H9 (cell line): ENCODE data around the gene UBASH3A. TPM values are rescaled to one million over a fixed set of nuclear protein-coding genes. Genes with fewer than 3 reads are reported as not detected.

Source experiments
- DNase-seq: peaks from one replicate; pipeline ENCODE4 v3.0.0-alpha.2; 2017
- H2AFZ ChIP-seq: one replicate; pipeline ENCODE4 v1.6.1; 2013; ENCODE audit warnings: mild to moderate bottlenecking, low read length, control low read depth, moderate library complexity
- H2AK5ac ChIP-seq: 2 replicates; pipeline ENCODE4 v1.6.1; 2013; ENCODE audit warnings: low read length, control low read depth, mixed read lengths; ENCODE audit not compliant: insufficient read length
- H2BK120ac ChIP-seq: one replicate; pipeline ENCODE4 v1.6.1; 2013; ENCODE audit warnings: low read depth, mild to moderate bottlenecking, low read length, control low read depth, inconsistent platforms; ENCODE audit not compliant: poor library complexity, severe bottlenecking
- H2BK12ac ChIP-seq: 2 replicates; pipeline ENCODE4 v1.6.1; 2013; ENCODE audit warnings: low read length, control low read depth, mixed read lengths, low read depth; ENCODE audit not compliant: insufficient read length
- H2BK15ac ChIP-seq: 2 replicates; pipeline ENCODE4 v1.6.1; 2013; ENCODE audit warnings: low read depth, low read length, control low read depth
- H2BK20ac ChIP-seq: one replicate; pipeline ENCODE4 v1.6.1; 2013; ENCODE audit warnings: low read depth, mild to moderate bottlenecking, low read length, control low read depth, inconsistent platforms; ENCODE audit not compliant: poor library complexity, severe bottlenecking
- H2BK5ac ChIP-seq: 2 replicates; pipeline ENCODE4 v1.6.1; 2013; ENCODE audit warnings: low read length, control low read depth, mixed read lengths; ENCODE audit not compliant: insufficient read length
- H3K14ac ChIP-seq: 2 replicates; pipeline ENCODE4 v1.6.1; 2013; ENCODE audit warnings: low read length, control low read depth; ENCODE audit not compliant: insufficient read depth
- H3K18ac ChIP-seq: 2 replicates; pipeline ENCODE4 v1.6.1; 2013; ENCODE audit warnings: low read depth, mild to moderate bottlenecking, mixed read lengths, low read length, control low read depth; ENCODE audit not compliant: insufficient read length
- H3K23ac ChIP-seq: 2 replicates; pipeline ENCODE4 v1.6.1; 2013; ENCODE audit warnings: low read length, control low read depth, mixed read lengths, low read depth; ENCODE audit not compliant: insufficient read length
- H3K23me2 ChIP-seq: 2 replicates; pipeline ENCODE4 v1.6.1; 2013; ENCODE audit warnings: low read depth, mild to moderate bottlenecking, mixed read lengths, low read length, control low read depth; ENCODE audit not compliant: insufficient read length, poor library complexity, severe bottlenecking
- H3K27ac ChIP-seq: 2 replicates; pipeline ENCODE4 v1.5.1; 2013; ENCODE audit warnings: low read length, control low read depth, mixed read lengths, low read depth; ENCODE audit not compliant: insufficient read length
- H3K27me3 ChIP-seq: 2 replicates; pipeline ENCODE4 v1.6.1; 2013; ENCODE audit warnings: low read length, control low read depth, inconsistent platforms; ENCODE audit not compliant: insufficient read depth
- H3K4ac ChIP-seq: 2 replicates; pipeline ENCODE4 v1.6.1; 2013; ENCODE audit warnings: low read depth, mild to moderate bottlenecking, control low read depth, inconsistent platforms, low read length, moderate library complexity
- H3K4me1 ChIP-seq: 2 replicates; pipeline ENCODE4 v1.6.1; 2013; ENCODE audit warnings: low read length, control low read depth, inconsistent platforms; ENCODE audit not compliant: insufficient read depth
- H3K4me2 ChIP-seq: 2 replicates; pipeline ENCODE4 v1.6.1; 2013; ENCODE audit warnings: low read length, control low read depth, mixed read lengths; ENCODE audit not compliant: insufficient read length, insufficient read depth
- H3K56ac ChIP-seq: 2 replicates; pipeline ENCODE4 v1.6.1; 2013; ENCODE audit warnings: low read depth, mild to moderate bottlenecking, mixed read lengths, low read length, control low read depth; ENCODE audit not compliant: insufficient read length
- H3K79me1 ChIP-seq: 2 replicates; pipeline ENCODE4 v1.6.1; 2013; ENCODE audit warnings: low read depth, mild to moderate bottlenecking, moderate library complexity, low read length, control low read depth, inconsistent platforms; ENCODE audit not compliant: insufficient read depth, poor library complexity, severe bottlenecking
- H3K79me2 ChIP-seq: 2 replicates; pipeline ENCODE4 v1.6.1; 2013; ENCODE audit warnings: low read length, control low read depth, inconsistent platforms; ENCODE audit not compliant: insufficient read depth
- H3K9ac ChIP-seq: 2 replicates; pipeline ENCODE4 v1.6.1; 2013; ENCODE audit warnings: low read length, control low read depth, mixed read lengths; ENCODE audit not compliant: insufficient read length; ENCODE audit errors: extremely low read depth
- H3K9me3 ChIP-seq: one replicate; pipeline ENCODE4 v1.6.1; 2013; ENCODE audit warnings: low read depth, low read length, inconsistent platforms; ENCODE audit not compliant: control insufficient read depth
- H3T11ph ChIP-seq: one replicate; pipeline ENCODE4 v1.6.1; 2013; ENCODE audit warnings: mild to moderate bottlenecking, low read length, control low read depth, inconsistent platforms
- H4K20me1 ChIP-seq: one replicate; pipeline ENCODE4 v1.6.1; 2013; ENCODE audit not compliant: control insufficient read depth, insufficient read length, insufficient read depth
- H4K5ac ChIP-seq: 2 replicates; pipeline ENCODE4 v1.6.1; 2013; ENCODE audit warnings: low read depth, mild to moderate bottlenecking, mixed read lengths, low read length, control low read depth; ENCODE audit not compliant: insufficient read length
- H4K8ac ChIP-seq: replicated peaks from 2 replicates; pipeline ENCODE4 v1.6.1; 2013; ENCODE audit warnings: low read length, control low read depth, mixed read lengths, low read depth; ENCODE audit not compliant: insufficient read length
- H4K91ac ChIP-seq: 2 replicates; pipeline ENCODE4 v1.6.1; 2013; ENCODE audit warnings: low read depth, mild to moderate bottlenecking, moderate library complexity, mixed read lengths, low read length, control low read depth; ENCODE audit not compliant: insufficient read length
- H3K27ac Mint-ChIP-seq, 3 experiments: 2 replicates in 2 of 3; 3 replicates in 1 of 3; pipeline ENCODE4 v1.8.0; 2020 to 2021; ENCODE audit warnings: mixed read lengths in 3 of 3, mild to moderate bottlenecking in 1 of 3, moderate library complexity in 1 of 3
- H3K27me3 Mint-ChIP-seq: 2 replicates; pipeline ENCODE4 v1.8.0; 2021; ENCODE audit warnings: low read depth, mild to moderate bottlenecking, moderate library complexity, mixed read lengths
- H3K36me3 Mint-ChIP-seq, 3 experiments: 2 replicates in 2 of 3; 3 replicates in 1 of 3; pipeline ENCODE4 v1.8.0; 2020 to 2021; ENCODE audit warnings: low read depth in 3 of 3, mixed read lengths in 3 of 3; ENCODE audit not compliant: insufficient read depth in 1 of 3
- H3K4me1 Mint-ChIP-seq, 2 experiments: 2 replicates each; pipeline ENCODE4 v1.8.0; 2020; ENCODE audit warnings: mixed read lengths in 2 of 2
- H3K4me3 Mint-ChIP-seq, 2 experiments: 2 replicates in 1 of 2; 3 replicates in 1 of 2; pipeline ENCODE4 v1.8.0; 2020 to 2021; ENCODE audit warnings: mild to moderate bottlenecking in 2 of 2, mixed read lengths in 2 of 2, moderate library complexity in 1 of 2
- H3K9me3 Mint-ChIP-seq, 2 experiments: 2 replicates in 1 of 2; 3 replicates in 1 of 2; pipeline ENCODE4 v1.8.0; 2020; ENCODE audit warnings: mild to moderate bottlenecking in 2 of 2, mixed read lengths in 2 of 2, moderate library complexity in 1 of 2
- WGBS: extraction: QIAGEN DNeasy Blood & Tissue Kit; methylation state at CpG from one replicate; pipeline ENCODE4 v1.1.7; 2013; ENCODE audit warnings: missing lambda C conversion rate, low lambda C conversion rate, mixed read lengths; ENCODE audit not compliant: insufficient read length; ENCODE audit errors: extremely low coverage; 5-methylcytosine and 5-hydroxymethylcytosine counted together
- total RNA-seq: library from RNA; stranded (reverse); gene quantifications from 2 replicates; pipeline ENCODE4 v1.2.1, GENCODE V29; 2021
- TF ChIP-seq, protein P1 (sequence below): fragments of 200-600 bp; sonication (generic); conservative IDR thresholded peaks from 3 replicates; pipeline ENCODE4 v1.8.0; 2021; ENCODE audit warnings: antibody characterized with exemption, mild to moderate bottlenecking

The UBASH3A gene
- total RNA-seq, 1 experiment from 2014 or later, result not detected

DNA sequence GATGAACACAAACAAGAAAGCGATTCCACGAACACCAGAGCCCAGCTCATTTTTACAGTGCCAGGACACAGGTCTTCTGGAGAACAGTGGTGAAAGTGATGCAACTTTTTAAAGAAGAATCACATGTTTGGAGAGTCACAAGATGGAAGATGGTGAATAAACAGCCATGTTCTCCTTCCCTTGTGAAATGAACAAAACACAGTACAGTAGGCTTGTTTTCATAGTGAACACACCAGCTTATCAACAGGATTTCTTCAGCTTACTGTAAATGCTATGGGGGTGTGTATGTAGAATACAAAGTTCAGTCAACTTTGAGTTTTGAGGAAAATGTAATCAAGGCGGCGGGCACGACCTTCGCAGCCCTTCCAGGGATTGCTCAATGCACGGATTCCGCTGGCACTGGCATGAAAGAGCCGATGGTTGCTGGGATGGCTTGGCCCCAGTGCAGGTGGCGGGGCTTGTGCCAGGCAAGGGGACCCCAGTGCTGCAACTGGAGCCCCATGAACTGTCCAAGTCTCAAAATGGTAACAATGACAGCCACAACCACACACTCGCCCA, 17.6 kb upstream of the UBASH3A start:
- Histone ChIP-seq H4K8ac (no peak overlapping the region), H2BK12ac (no peak overlapping the region), H4K91ac (no peak overlapping the region), H3T11ph (no peak overlapping the region), H3K4me2 (no peak overlapping the region), H3K9me3 (no peaks in the 10 kb centered on the region), H3K18ac (no peak overlapping the region), H3K4me1 (peaks cover 6% of the 10 kb centered on the region; the same call in 1 of the 2 replicates), H3K27me3 (no peaks in the 10 kb centered on the region), H3K79me1 (no peaks in the 10 kb centered on the region), H2BK15ac (no peak overlapping the region), H3K14ac (no peak overlapping the region; the same call in 1 of the 2 replicates), H2BK5ac (no peak overlapping the region), H3K56ac (no peak overlapping the region), H3K27ac (no peak overlapping the region), H2AFZ (no peak overlapping the region), H4K5ac (no peak overlapping the region), H2AK5ac (no peak overlapping the region), H3K4ac (no peak overlapping the region), H2BK120ac (no peak overlapping the region), H3K23ac (no peak overlapping the region), H4K20me1 (peaks cover 2% of the 10 kb centered on the region), H3K79me2 (no peaks in the 10 kb centered on the region), H2BK20ac (no peak overlapping the region), H3K9ac (no peak overlapping the region), H3K23me2 (no peaks in the 10 kb centered on the region)
- H3K27ac Mint-ChIP-seq, result no peak overlapping the region
- WGBS, result no CpG with 5 or more reads among the region's 11 CpGs
- H3K36me3 Mint-ChIP-seq, result peaks cover 0 to 11% (median 0%) of the 10 kb centered on the region in 3 experiments; a peak in 3 of 7 replicates
- H3K27me3 Mint-ChIP-seq, result peaks cover 18% of the 10 kb centered on the region
- DNase-seq, result no peak
- H3K4me3 Mint-ChIP-seq, result no peak overlapping the region
- TF ChIP-seq, protein P1, sequence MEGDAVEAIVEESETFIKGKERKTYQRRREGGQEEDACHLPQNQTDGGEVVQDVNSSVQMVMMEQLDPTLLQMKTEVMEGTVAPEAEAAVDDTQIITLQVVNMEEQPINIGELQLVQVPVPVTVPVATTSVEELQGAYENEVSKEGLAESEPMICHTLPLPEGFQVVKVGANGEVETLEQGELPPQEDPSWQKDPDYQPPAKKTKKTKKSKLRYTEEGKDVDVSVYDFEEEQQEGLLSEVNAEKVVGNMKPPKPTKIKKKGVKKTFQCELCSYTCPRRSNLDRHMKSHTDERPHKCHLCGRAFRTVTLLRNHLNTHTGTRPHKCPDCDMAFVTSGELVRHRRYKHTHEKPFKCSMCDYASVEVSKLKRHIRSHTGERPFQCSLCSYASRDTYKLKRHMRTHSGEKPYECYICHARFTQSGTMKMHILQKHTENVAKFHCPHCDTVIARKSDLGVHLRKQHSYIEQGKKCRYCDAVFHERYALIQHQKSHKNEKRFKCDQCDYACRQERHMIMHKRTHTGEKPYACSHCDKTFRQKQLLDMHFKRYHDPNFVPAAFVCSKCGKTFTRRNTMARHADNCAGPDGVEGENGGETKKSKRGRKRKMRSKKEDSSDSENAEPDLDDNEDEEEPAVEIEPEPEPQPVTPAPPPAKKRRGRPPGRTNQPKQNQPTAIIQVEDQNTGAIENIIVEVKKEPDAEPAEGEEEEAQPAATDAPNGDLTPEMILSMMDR, result no peak
- peaks cover 38 to 40% of the 10 kb centered on the region in 2 experiments for H3K4me1 Mint-ChIP-seq
- H3K9me3 Mint-ChIP-seq, result peaks cover 6 to 20% of the 10 kb centered on the region in 2 experiments
